Measurements from ENCODE around the gene DLGAP5. TPM values are rescaled to one million over a fixed set of nuclear protein-coding genes. Genes with fewer than 3 reads are reported as not detected.

The DLGAP5 gene
- total and polyA plus RNA-seq, 2 of the 4 experiments (the other 2 are of a cell fraction), result 14.9 to 19.0 TPM

GRCh38 chr14:55121628-55122439, 69.6 kb downstream of the DLGAP5 start:
- H3K4ac ChIP-seq (ENCODE audit: low read depth, low read length), result peak overlapping the region; percentile 43; the same call in 1 of the 2 replicates
- no peaks in the 10 kb centered on the region for H3K9me3 ChIP-seq (ENCODE audit: control insufficient read depth, insufficient read depth, low read length)
- H3K36me3 ChIP-seq (ENCODE audit: control insufficient read depth, insufficient read depth, low read length), result no peaks in the 10 kb centered on the region
- in situ Hi-C loops (cut with MboI; ENCODE audit: low sequenced_read_pairs) (no loop called here), intact Hi-C loops (cut with micrococcal nuclease) (loop anchor here (2.0 kb wide), 1 partner anchor 19 kb away; no protein-coding TSS in a partner anchor), dilution Hi-C loops (cut with HindIII; ENCODE audit: low sequenced_read_pairs, unreplicated experiment) (no loop called here)
- H2BK5ac ChIP-seq (ENCODE audit: low read depth, low read length, poor library complexity, severe bottlenecking), result no peak overlapping the region
- no peaks in the 10 kb centered on the region for H3K27me3 ChIP-seq (ENCODE audit: control insufficient read depth, insufficient read depth, low read length)
- no peak overlapping the region for H3K4me2 ChIP-seq (ENCODE audit: low read depth, low read length)
- peaks cover 9% of the 10 kb centered on the region for H3K9me1 ChIP-seq (ENCODE audit: insufficient read depth, low read length)
- POLR2A ChIA-PET (ENCODE audit: unreplicated experiment), result no interaction called here
- H4K20me1 ChIP-seq (ENCODE audit: insufficient read depth, low read length), result no peaks in the 10 kb centered on the region
- H3K9ac ChIP-seq (ENCODE audit: low read depth, low read length), result no peak overlapping the region
- no peak overlapping the region for H2BK15ac ChIP-seq (ENCODE audit: low read depth, low read length)
- no peak overlapping the region for H3K14ac ChIP-seq (replicated peaks; ENCODE audit: low read depth, low read length)
- H4K8ac ChIP-seq (ENCODE audit: low read depth in 2 of 2, low read length in 2 of 2), result 0 out of 4 replicates have a peak overlapping the region, but pooled peaks of 1 of the 2 experiments have one; percentile 37
- no peak overlapping the region for H2BK20ac ChIP-seq (ENCODE audit: low read depth, low read length)
- H2AK9ac ChIP-seq (replicated peaks; ENCODE audit: low read depth, low read length, poor library complexity), result no peak overlapping the region
- no peak for TF ChIP-seq RCOR1 (IDR thresholded peaks at IDR 0.05; ENCODE audit: insufficient replicate concordance, low read length)
- TF ChIP-seq MAFK (IDR thresholded peaks at IDR 0.05; ENCODE audit: low read depth, low read length), result no peak
- no peak for TF ChIP-seq MAZ (IDR thresholded peaks at IDR 0.05; ENCODE audit: borderline replicate concordance, low read depth, low read length)
- TF ChIP-seq POLR2A (IDR thresholded peaks at IDR 0.05; ENCODE audit: low read depth, low read length), result no peak
- TF ChIP-seq CHD1 (IDR thresholded peaks at IDR 0.05; ENCODE audit: low read depth, low read length), result no peak
- no peak overlapping the region for H4K91ac ChIP-seq (ENCODE audit: insufficient read depth, low read depth, low read length)
- H3K4me3 ChIP-seq (ENCODE audit: insufficient read depth, low read depth, low read length), result no peak overlapping the region
- DNase-seq (no peak), ATAC-seq (ENCODE audit: low read depth) (no peak)
- H3K56ac ChIP-seq (ENCODE audit: extremely low read depth, insufficient read depth, low read length), result no peak overlapping the region
- peaks cover 18% of the 10 kb centered on the region for H3K4me1 ChIP-seq (ENCODE audit: control insufficient read depth, insufficient read depth, low read length)
- CTCF ChIA-PET, result interaction anchor here (0.6 kb wide), 1 partner anchor 1765 kb away, joined by 3 read pairs; no protein-coding TSS in a partner anchor
- H3K27ac ChIP-seq (ENCODE audit: insufficient read depth, low read length), result no peak overlapping the region
- H2AK5ac ChIP-seq (ENCODE audit: low read depth, low read length), result no peak overlapping the region
- H2AFZ ChIP-seq (replicated peaks; ENCODE audit: low read length, poor library complexity), result no peak overlapping the region
- BruUV-seq (replicated peaks), result no TSS peak
- no peak overlapping the region for H4K5ac ChIP-seq (ENCODE audit: low read depth, low read length)
- WGBS, 2 experiments (ENCODE audit: extremely low coverage in 2 of 2, insufficient read length in 1 of 2), result 40% methylated on average over 1 of the region's 9 CpGs; no CpG with 5 or more reads in 1 of the 2 experiments
- 0 out of 2 replicates have a peak overlapping the region, but pooled peaks have one; percentile 61 for H2BK120ac ChIP-seq (ENCODE audit: low read depth, low read length)
- no peak overlapping the region for H3K18ac ChIP-seq (ENCODE audit: low read depth, low read length)
- H3K23ac ChIP-seq (ENCODE audit: low read depth, low read length), result no peak overlapping the region
- H3K79me1 ChIP-seq (ENCODE audit: low read depth in 1 of 2, low read length in 2 of 2), result no peaks in the 10 kb centered on the region
